Embryonic facial prominence (tissue), 1 donor: Measurements from ENCODE around the gene DLX2.
A peak's percentile ranks its signal among the peaks of the same experiment; 100 is the strongest.
"Not testable (repeated sequence)": the region's sequence is repeated elsewhere in the genome, so short reads cannot be mapped to it uniquely, and the experiment has no call there.

ENCODE experiments used
- DNase-seq: peaks from one replicate; pipeline ENCODE4 v3.0.0-alpha.2; 2016; ENCODE audit errors: extremely low spot score

The DLX2 gene

DNA sequence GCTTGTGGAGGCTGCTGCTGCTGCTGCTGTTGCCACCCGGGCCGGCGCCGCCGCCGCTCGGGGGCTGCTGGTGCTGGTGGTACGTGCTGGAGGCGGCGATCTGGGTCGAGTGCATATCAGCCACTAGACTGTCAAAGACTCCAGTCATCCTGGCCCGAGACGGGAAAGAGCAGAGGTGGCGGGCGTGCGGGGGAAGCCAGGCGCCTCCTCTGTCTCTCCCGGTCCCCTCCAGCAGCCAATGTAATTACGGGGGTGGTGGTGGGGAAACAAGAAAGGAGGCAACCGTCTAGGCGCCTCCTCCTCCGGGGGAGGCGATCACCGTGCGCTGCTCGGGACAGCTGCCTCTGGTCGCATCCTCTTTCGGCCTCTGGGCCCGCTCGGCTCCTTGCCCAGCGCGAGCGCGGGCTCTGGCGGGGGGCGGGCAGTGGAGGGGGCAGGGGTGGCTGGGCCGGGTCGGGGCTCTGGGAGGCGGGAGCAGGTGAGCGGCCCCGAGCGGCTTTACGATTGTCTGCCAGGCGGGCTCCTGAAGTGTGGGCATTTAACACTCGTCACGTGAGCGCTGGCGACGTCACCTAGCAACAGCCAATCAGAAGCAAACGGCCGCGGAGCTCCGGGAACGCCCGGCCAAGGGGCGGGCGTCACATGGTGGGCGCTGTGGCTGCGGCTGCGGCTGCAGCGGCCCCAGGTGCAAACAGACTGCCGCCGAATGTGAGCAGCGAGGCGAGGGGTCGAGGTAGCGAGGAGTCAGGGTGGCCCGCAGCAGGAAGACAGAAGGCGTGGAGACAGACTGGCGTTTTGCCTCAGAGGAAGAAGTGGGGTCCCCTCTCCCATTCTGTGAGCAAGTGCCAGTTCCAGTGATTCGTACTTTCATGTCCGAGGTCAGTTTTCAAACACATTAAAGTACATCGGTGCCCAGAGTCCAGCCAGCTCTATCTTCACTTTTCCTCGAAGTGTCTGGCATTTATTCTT lies at the start of gene DLX2:
TSS of gene DLX2 (minus strand) at position 510 of the 969 bp plus-strand sequence. CDS start at position 148, 362 bp downstream.
- DNase-seq: peak; percentile 83

- DNase-seq: no peak
Observed at GRCh38 chr2:172147944-172148650, 45.4 kb upstream of the DLX2 start.

GRCh38 chr2:172143817-172144216 lies 41.1 kb upstream of the DLX2 start:
- DNase-seq: no peak

DNA sequence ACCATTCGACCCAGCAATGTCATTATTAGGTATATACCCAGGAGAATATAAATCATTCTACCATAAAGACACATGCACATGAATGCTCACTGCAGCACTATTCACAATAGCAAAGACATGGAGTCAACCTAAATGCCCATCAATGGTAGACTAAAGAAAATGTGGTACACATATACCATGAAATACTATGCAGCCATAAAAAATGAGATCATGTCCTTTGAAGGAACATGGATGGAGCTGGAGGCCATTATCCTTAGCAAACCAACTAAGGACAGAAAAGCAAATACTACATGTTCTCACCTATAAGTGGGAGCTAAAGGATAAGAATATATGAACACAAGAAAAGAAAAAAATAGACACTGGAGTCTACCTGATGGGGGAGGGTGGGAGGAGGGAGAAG lies 36.0 kb upstream of the DLX2 start:
- DNase-seq: not testable (repeated sequence)

DNA sequence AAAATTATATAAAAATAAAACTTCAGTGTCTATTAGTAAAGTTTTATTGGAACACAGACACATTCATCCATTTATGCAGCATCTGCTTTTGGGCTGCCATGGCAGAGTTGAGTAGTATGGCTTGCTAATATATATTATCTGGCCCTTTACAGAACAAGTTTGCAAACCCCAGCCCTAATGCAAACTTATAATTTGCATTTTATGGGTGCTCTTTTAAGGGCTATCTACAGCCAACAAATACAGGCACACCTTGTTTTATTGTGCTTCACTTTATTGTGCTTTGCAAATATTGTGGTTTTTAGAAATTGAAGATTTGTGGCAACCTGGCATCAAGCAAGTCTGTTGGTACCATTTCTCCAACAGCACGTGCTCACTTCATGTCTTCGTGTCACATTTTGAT lies 35.2 kb upstream of the DLX2 start:
- no peak for DNase-seq

DNA sequence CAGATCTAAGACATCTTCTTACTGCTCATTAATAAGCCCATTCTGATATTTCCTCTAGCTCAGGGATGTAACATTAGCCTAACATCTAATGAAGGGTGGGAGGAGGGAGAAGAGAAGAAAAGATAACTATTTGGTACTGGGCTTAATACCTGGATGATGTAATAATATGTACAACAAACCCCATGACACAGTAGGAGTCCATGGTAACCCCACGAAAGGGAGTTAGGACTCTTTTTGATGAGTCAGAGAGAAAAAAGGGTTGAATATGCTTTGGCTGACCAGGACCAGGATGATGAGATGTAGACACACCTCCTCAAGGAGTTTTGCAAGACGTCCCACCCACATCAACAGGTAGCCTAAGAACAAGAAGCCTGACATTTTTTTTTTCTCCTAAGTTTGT lies 34.4 kb upstream of the DLX2 start:
- DNase-seq: no peak

DNA sequence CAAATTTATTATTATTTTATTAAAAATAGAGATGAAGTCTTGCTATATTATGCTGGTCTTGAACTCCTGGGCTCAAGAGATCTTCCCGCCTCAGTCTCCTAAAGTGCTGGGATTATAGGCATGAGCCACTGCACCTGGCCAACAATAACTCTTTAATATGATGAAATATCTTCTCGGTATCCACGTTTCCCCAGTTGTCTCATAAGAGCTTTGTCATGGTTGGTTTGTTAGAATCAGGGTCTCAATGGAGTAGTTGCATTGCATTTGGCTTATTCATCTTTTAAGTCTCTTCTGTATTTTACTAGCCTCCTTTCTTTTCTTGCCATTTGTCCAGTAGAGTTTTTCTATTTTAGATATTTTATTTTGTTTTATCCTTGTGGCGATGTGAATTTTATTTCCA lies 32.7 kb upstream of the DLX2 start:
- DNase-seq: no peak

- DNase-seq: no peak
Observed at GRCh38 chr2:172134270-172134669, 31.6 kb upstream of the DLX2 start.

DNA sequence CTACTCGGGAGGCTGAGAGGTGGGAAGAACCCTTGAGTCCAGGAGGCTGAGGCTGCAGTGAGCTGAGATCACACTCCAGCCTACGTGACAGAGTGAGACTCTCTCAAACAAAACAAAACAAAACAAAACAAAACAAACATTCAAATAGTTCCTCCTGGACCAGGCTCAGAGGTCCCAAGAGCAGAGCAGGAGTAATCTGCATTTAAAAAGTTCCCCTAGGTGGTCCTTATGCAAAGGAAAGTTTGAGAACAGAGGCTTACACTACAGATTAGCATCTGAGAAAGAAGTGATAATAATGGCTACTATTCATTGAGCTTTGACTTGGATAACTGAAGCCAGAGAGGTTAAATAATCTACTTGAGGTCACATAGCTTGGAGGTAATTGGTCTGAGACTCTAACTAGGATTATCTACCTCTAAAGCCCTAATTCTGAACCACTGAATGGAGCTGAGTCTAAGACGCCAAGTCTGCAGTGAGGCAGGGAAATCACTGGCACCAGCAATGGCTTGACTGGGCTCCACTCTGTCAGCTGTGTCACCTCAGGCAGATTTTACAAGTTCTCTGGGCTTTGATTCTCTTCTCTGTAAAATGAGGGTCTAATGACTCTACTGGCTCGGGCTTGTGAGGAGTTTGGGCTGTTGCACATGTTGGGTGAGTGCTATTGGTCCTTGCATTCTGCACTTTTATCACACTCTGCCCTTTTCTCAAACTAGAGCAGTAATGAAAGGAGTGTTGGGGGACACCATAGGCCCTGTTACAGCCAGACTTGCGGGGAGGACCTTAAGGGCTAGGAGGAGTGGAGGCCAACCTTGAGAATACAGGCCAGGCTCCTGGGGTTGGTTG lies 29.2 kb upstream of the DLX2 start:
- DNase-seq: no peak

- no peak for DNase-seq
Observed at GRCh38 chr2:172129404-172129803, 26.7 kb upstream of the DLX2 start.

- no peak for DNase-seq
Observed at GRCh38 chr2:172128484-172128883, 25.8 kb upstream of the DLX2 start.

DNA sequence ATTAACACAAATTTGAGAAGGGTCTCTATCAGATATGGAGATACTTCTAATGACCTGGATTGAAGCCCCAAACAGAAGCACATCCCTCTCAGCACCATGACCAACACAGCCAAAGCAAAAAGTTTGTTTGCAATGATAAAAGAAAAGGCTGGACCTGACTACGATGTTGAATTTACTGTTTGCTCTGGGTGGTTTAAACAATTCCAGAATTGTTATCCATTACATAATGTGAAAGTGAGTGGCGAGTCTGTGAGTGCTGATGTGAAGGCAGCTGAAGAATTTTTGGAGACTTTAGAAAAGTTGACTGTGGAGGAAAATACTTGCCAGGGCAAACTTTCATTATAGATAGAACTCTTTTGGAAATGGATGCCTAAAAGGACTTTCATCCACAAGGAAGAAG lies 17.4 kb upstream of the DLX2 start:
- DNase-seq: no peak

DNA sequence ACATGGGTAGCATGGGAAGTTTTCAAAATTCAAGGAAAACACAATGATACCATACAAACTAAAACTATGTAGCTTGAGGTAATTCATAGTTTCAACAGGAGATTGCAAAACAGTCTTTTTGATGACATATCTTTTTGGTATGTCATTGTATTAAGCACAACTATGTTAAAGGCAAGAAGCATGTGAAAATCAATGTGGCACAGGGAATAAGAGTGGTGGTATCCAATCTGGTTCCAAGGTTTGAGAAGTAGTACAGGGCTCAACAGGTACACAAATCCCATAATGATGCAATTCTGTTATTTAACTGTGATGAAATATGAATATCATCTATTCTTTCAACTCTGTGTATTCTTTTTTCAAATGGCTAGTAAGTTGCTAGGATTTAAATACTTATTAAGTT lies 16.4 kb upstream of the DLX2 start:
- DNase-seq: no peak

DNA sequence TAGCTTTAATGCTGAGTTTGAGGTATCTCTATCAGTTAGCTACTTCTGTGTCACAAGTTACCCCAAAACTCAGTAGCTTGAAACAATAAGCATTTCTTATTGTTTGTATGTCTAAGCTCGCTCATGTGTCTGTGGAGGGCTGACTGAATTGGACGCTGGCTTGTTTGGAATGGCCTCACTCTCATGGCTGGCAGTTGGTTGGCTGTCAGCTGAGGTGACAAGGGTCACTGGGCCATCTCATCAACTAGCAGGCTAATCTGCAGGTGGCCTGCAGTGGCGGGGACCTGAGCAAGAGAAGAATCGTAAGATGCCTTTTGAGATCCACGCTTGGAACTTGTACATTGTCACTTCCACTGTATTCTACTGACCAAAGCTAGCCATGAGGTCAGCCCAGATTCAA lies 13.4 kb upstream of the DLX2 start:
- DNase-seq: no peak

DNA sequence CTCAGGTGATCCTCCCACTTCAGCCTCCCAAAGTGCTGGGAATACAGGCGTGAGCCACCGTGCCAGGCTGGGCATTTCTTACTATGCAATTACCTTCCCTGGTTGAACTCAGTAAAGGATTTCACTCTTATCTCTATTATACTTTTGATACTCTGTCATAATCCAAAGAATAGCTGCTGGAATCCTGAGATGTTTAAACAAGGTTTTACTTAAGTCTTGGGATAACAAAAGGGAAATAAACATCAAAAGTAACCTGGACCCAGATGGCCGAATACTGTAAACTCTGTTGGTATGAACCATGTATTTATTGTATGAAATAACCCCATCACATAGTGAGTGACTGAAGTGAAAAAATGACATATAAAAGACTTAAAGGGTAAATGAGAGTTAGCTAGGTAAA lies 11.9 kb upstream of the DLX2 start:
- DNase-seq: no peak

- DNase-seq: not testable (repeated sequence)
Observed at GRCh38 chr2:172114176-172114575, 11.5 kb upstream of the DLX2 start.

DNA sequence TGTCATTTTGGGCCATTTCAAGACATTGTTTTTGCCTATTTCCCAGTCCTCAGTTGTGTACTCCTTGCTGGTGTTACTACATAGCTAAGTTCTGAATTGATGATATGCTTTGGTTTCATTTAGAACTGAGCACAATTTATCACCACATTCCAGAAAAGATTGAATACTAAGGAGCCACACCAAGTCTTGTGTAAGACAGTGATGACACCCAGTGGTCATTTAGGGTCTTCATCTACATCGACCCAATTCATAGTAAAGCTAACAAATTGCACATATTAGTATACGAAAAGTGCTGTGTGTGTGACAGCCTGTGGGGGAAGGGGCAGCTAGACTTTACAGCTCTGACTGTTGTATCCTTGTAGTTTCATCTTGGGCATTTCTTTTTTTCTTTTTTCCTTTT lies 10.9 kb upstream of the DLX2 start:
- DNase-seq: no peak

DNA sequence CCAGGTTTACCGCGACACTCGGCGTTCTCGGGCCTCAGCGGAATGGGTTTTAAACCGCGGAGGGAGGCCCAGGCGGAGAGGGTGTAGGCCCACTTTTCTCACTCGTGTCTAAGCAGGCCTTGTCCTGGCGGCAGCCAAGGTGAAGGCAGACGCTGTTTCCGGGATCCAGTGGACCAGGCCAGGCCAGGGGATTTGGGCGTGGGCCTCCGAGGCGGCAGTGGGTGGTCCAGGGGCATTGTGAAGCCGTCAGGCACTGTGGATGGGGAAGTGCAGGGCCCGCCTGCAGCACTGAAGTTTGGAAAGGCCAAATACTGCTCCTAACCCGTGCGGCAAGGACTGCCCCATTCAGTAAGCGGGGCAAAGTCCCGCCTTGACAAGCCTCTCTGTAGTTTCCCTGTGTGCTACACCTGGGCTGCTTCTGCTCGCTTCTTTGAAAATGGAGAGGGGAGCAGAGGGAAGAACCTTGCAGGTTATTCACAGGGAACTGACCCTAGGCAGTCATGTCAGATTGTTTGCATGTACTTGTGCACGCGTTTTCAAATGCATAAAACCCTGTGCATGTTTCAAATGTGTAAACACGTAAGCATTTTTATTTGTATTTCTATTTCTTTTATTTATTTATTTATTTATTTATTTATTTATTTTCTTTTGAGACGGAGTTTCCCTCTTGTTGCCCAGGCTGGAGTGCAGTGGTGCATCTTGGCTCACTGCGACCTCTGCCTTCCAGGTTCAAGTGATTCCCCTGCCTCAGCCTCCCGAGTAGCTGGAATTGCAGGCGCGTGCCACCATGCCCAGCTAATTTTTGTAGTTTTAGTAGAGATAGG lies 7.5 kb upstream of the DLX2 start:
- no peak for DNase-seq

GRCh38 chr2:172109256-172109987 lies 6.7 kb upstream of the DLX2 start:
- DNase-seq: no peak

- DNase-seq: no peak
Observed at GRCh38 chr2:172108587-172108930, 5.9 kb upstream of the DLX2 start.
